HPDE6-E6E7 (cell line): ENCODE data around the gene ZNF672.
"Not testable (repeated sequence)": the region's sequence is repeated elsewhere in the genome, so short reads cannot be mapped to it uniquely, and the experiment has no call there.

Experiments used
- DNase-seq: peaks from one replicate; pipeline ENCODE4 v3.0.0; 2011; ENCODE audit warnings: missing footprints; ENCODE audit errors: extremely low spot score

Gene ZNF672

DNA sequence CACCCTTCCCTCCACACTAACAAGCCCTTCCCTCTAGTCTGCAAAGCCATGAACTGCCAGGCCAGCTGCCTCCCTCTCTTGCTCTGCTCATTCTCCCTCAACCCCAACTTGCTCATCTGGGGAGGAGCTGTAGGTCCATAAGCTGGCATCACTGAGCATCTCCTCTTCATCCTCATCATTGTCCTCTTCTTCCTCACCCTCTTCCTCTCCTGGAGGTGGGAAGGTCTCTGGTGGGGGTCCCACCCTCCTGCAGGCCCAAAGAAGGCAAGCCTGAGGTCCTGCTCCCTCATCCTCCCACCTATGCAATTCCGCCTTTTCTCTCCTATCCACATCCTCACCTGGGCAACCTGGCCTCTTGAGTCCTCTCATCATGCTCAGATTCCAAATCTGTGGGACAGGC is 18.2 kb downstream of the ZNF672 start:
- DNase-seq, result no peak

DNA sequence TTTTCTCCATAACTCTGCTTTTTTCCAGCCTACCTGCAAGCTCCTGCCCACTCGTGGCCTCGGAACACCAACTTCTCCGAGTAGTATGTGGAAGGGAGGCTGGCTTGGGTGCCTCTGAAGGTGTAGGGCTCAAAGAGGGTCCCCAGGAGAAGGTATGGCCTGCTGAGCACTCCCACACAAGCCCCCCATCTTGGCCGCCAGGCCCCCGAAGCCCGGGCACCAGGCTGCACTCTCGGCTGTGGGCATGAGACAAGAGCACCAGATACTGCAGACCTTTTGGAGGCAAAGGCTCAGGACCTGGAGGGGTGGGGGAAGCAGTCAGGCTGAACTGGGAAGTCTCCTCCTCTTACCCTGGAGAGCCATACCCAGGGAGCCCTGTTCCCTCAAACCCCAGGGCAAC is 19.2 kb downstream of the ZNF672 start:
- DNase-seq, result no peak

DNA sequence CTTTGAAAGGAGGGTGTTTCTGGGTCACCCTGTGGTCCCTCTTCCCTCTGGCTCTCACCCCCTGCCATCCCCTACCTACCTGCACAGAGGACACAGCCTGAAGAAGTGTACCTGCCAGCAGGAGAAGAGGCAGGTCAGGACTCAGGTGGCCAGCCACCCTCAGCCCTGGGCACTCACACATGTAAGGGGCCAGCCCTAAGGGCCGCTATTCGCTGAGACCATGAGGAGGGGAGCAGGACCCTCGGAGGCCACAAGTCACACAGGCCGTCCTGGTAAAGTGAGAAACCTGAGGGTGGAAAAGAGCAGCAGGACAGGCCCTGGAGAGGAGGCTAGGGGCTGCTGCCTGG is 19.7 kb downstream of the ZNF672 start:
- no peak for DNase-seq

DNA sequence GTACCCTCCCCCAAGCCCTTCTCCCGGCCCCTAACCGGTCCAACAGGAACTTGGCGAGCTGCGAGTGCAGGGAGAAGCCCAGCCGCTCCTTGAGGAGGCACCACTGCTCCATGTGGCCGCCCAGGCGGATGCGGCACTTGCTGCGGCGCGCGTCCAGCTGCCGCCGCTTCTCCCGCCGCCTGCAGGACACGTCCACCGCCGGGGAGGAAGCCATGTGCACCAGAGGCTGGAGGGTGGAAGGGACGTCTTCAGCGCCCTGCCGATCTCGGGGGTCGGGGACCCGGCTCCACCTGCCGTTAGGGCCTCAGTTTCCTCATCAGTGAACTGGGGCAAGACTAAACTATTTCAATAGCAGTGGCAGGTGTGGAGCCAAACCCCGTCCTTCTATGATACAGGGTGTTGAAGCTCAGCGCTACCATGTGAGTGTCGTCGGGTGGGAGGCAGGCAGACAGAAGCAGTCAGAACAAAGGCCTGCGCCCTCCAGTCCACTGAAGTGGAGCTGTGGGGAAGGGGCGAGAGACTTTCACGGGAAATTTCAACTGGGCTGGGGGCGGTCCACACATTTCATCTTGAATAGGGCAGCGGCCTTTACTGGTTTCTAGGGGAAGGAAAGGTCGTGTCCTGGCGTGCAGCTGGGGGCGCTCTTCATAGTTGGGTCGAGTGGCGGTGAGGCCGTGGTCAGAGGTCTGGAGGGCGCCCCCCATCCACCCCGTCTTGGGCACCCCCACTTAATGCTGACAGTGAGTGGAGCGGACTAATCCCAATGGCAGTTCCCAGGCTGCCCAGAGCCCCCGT is 20.3 kb downstream of the ZNF672 start:
- peak; percentile 76 for DNase-seq

DNA sequence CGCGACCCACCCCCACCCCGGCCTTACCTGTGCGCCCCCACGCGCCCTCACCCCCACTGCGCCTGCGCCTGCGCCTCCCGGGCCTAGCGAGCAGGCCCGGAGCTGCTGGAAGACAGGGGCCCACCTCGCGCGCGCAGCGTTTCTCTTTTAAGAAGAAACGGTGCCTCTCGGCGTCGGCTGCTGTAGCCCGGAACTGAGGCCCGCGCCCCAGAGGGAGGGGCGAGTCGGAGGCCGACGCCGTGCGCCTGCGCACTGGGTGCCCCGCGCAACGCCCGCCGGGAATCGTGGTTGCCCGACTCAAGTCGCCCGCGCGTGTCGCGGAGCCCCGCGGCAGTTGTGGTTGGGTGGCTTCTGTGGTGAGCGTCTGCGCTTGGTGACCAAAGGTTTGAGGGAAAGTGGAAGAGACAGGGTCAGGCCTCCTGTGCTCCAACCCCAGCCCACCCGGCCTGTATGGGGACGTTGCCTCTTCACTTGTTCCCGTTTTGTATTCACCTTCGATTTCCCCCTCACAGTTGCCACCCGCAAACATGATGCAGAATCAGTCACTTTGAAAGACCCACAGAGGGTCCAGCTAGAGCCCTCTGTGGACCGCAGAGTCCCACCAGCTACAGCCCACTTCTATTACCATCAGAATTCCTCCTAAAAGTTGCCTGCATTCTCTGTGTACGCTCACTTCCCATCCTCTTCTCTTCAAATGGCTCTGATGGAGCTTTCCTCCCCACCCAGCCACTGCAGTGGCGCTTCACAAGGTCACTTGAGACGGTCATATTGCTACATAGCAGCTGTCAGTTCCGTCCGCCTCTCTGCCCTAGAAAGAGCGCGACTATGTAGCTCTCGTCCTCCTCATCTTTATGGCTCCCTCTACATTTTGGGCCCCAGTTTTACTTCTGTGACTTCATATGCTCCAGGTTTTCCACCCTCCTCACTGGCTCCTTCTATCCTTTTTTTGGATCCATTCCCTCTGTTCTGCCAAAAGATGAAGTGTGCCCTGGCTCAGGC is 21.2 kb downstream of the ZNF672 start, which contains the start of gene ZNF692:
Gene ZNF692, minus strand, starts transcription at position 195 of the 999 bp plus-strand sequence. CDS start 776 bp downstream, outside the sequence.
- peak; percentile 97 for DNase-seq

DNA sequence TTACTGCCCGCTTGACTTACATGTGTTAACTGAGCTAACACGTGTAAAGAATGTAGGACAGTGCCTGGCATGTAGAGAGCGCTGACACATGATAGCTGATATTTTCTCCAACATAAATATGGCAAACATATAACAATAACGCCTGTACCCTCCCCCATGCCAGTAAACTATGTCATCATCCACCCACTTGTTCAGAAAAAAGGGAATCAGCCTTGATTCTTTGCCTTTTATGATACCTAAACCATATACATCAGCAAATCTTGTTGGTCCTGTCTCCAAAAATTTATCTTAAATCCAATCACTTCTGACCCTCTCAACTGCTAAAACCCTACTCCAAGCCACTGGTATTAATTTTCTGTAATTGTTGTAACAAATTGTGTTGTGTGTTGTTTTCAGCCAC is 22.0 kb downstream of the ZNF672 start:
- DNase-seq, result no peak

GRCh38 chr1:248861616-248862015 is 23.6 kb downstream of the ZNF672 start:
- no peak for DNase-seq

DNA sequence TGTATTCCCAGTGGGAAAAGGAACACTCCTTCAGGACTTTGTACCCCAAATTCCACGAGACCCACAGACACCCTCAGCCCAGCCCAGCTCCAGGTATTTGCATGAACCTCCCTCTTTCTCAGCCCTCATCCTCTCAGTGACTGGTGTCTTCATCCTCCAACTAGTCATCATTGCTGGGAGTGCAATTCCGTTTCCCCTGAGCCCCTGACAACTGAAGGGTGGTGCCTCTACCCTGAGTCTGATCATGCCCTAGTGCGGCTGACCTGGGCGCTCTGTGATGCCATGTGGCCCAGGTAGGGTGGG is 24.6 kb downstream of the ZNF672 start:
- no peak for DNase-seq

GRCh38 chr1:248862998-248863881 is 25.2 kb downstream of the ZNF672 start:
- peak; percentile 56 for DNase-seq

GRCh38 chr1:248871837-248872401 is 33.9 kb downstream of the ZNF672 start:
- no peak for DNase-seq

- peak; percentile 65 for DNase-seq
These were observed 34.9 kb downstream of the ZNF672 start for GRCh38 chr1:248872752-248873408.

GRCh38 chr1:248873409-248873992 is 35.5 kb downstream of the ZNF672 start:
- DNase-seq, result peak; percentile 88

DNA sequence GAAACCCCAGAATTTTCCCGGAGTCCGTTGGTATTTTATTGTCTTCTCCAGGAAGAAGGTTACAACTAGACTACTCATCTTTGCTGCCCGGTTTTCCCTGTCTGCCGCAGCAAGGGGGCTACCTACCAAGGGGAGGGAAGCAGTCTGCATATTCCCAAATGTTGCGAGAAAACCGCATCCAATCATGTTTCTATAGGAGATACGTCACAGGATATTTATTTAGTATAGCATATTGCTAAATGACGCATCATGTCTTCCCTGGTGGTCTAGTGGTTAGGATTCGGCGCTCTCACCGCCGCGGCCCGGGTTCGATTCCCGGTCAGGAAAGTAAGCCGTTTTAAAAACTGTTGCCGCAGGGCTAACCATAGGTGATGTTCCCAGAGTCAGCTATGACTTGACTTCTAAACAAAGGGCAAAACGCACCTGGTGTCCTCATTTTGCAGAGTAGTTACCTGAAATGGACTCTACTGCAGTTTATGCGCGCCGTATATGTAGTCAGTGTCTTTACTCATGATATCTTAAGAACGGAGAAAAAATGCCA is 36.0 kb downstream of the ZNF672 start:
- DNase-seq, result peak; percentile 64

DNA sequence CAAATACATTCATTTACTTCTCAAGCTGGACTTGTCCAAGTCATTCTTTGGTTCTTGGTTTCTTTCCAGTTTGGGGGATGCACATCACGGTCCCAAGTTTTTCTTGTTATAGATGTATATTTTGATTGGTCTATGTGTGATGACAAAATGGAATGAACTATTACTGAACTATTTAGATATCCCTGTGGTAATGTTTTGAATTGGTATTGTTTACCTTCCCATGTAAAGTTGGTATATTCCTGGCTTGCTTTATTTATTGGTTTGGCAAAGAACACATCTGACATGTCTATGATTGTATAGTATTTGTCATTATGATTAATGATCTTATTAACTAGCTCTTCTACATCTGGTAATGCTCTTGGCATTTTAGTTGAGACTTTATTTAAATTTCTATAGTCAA is 43.2 kb downstream of the ZNF672 start:
- no peak for DNase-seq

GRCh38 chr1:248882427-248882826 is 44.4 kb downstream of the ZNF672 start:
- not testable (repeated sequence) for DNase-seq

DNA sequence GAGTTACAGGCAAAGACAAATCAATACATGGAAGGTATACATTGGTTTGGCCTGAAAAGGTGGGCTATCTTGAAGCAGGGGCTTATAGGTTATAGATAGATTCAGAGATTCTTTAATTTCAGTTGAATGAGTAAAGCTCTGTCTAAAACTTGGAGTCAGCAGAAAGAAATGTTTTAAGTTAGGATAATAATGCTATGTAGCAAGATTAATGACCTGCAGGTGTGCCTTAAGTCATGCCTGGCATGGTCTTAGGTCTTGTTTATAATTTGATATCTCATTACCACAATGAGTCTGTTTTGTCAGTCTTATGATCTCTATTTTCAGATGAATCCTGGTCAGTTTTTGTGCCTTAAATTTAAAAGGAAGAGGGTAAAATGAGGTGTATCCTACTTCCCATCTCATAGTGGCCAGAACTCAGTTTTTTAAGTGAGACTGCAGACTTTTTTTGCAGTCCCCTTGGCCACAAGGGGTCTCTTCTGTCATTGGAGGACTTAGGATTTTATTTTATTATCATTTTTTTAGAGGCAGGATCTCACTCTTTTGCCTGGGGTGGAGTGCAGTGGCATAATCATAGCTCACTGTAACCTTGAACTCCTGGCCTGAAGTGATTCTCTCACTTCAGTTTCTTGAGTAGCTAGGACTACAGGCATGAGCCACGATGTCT is 46.7 kb downstream of the ZNF672 start:
- no peak for DNase-seq

GRCh38 chr1:248885646-248886045 is 47.6 kb downstream of the ZNF672 start:
- DNase-seq, result no peak

- DNase-seq, result no peak
These were observed 48.3 kb downstream of the ZNF672 start for GRCh38 chr1:248886237-248886895.

DNA sequence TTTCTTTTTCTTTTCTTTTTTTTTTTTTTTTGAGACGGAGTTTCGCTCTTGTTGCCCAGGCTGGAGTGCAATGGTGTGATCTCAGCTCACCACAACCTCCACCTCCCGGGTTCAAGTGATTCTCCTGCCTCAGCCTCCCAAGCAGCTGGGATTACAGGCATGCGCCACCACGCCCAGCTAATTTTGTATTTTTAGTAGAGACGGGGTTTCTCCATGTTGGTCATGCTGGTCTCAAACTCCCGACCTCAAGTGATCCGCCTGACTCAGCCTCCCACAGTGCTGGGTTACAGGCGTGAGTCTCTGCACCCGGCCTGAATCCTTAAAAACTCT is 51.9 kb downstream of the ZNF672 start:
- DNase-seq, result not testable (repeated sequence)
